ENCODE results near the gene RDH8. TPM values are rescaled to one million over a fixed set of nuclear protein-coding genes. Genes with fewer than 3 reads are reported as not detected.

The RDH8 gene
- total RNA-seq, 4 donors from 2014 or later = not detected

DNA sequence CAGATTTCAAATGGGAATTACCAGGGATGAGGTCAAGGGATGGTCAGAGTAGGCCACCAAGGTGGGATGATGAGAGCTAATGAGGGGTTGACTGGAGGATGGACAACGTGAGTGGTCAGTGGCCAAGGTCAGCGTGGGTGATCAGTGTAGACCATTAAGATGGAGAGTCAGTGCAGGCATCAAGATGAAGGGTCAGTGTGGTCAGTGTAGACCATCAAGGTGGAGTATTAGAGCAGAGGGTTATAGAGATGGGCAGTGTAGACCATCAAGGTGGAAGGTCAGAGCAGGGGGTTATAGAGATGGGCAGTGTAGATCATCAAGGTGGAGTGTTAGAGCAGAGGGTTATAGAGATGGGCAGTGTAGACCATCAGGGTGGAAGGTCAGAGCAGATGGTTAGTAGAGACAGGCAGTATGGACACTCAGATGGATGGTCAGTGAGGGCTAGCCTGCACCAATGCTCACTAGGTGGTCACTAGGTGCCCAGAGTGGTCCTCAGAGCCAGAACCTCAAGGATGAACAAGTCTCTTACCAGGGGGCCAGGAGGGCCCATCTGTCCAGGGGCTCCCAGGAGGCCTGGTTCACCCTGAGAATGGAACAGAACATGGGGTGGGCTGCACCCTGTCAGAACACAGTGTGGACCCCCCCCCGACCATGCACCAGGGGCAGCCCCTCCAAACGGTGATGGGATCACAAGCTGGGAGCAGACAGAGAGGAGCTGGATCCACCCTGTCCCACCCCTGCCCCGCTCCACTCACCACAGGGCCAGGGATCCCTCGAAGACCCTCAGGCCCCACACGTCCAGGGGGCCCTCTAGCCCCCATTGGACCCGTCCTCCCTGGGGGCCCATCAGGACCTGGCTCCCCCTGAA is 44.2 kb upstream of the RDH8 start:
- ATAC-seq = no peak
- H3K27ac ChIP-seq = no peak overlapping the region
- in situ Hi-C loops (cut with MboI; ENCODE audit: low sequenced_read_pairs in 4 of 4) (no loop called here), intact Hi-C loops (cut with DNase I; ENCODE audit: low total_unique reads) (no loop called here)
- no peak overlapping the region for H3K4me3 ChIP-seq
- TF ChIP-seq, protein P1, sequence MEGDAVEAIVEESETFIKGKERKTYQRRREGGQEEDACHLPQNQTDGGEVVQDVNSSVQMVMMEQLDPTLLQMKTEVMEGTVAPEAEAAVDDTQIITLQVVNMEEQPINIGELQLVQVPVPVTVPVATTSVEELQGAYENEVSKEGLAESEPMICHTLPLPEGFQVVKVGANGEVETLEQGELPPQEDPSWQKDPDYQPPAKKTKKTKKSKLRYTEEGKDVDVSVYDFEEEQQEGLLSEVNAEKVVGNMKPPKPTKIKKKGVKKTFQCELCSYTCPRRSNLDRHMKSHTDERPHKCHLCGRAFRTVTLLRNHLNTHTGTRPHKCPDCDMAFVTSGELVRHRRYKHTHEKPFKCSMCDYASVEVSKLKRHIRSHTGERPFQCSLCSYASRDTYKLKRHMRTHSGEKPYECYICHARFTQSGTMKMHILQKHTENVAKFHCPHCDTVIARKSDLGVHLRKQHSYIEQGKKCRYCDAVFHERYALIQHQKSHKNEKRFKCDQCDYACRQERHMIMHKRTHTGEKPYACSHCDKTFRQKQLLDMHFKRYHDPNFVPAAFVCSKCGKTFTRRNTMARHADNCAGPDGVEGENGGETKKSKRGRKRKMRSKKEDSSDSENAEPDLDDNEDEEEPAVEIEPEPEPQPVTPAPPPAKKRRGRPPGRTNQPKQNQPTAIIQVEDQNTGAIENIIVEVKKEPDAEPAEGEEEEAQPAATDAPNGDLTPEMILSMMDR (IDR thresholded peaks at IDR 0.05 in 4 of 5, conservative IDR thresholded peaks at IDR 0.05 in 1 of 5) = no peak
- TF ChIP-seq POLR2A (IDR thresholded peaks at IDR 0.05) = no peak
- DNase-seq = no peak
- H3K27me3 ChIP-seq = no peaks in the 10 kb centered on the region
- no peaks in the 10 kb centered on the region for H3K4me1 ChIP-seq
- H3K9me3 ChIP-seq = no peaks in the 10 kb centered on the region
- no peaks in the 10 kb centered on the region for H3K36me3 ChIP-seq

DNA sequence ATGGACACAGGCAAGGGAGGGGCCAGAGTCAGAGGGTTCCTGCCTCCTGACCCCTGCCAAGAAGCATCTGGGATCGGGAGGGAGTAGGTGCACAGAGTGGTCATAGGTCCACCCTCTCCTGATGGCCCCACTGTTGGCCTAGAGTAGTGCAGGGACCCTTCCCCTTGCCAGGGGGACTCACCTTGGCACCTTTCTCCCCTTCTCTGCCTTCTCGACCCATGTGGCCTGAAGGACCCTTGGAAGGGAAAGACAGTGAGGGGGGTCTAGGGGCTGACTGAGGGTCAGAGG is 43.7 kb upstream of the RDH8 start:
- TF ChIP-seq, protein P1 (IDR thresholded peaks at IDR 0.05 in 4 of 5, conservative IDR thresholded peaks at IDR 0.05 in 1 of 5) = no peak
- TF ChIP-seq POLR2A (IDR thresholded peaks at IDR 0.05) = no peak
- in situ Hi-C loops (cut with MboI; ENCODE audit: low sequenced_read_pairs in 4 of 4) (no loop called here), intact Hi-C loops (cut with DNase I; ENCODE audit: low total_unique reads) (no loop called here)
- no peak overlapping the region for H3K27ac ChIP-seq
- no peaks in the 10 kb centered on the region for H3K4me1 ChIP-seq
- DNase-seq = no peak
- no peak for ATAC-seq
- H3K27me3 ChIP-seq = no peaks in the 10 kb centered on the region
- no peaks in the 10 kb centered on the region for H3K9me3 ChIP-seq
- no peaks in the 10 kb centered on the region for H3K36me3 ChIP-seq
- H3K4me3 ChIP-seq = no peak overlapping the region

DNA sequence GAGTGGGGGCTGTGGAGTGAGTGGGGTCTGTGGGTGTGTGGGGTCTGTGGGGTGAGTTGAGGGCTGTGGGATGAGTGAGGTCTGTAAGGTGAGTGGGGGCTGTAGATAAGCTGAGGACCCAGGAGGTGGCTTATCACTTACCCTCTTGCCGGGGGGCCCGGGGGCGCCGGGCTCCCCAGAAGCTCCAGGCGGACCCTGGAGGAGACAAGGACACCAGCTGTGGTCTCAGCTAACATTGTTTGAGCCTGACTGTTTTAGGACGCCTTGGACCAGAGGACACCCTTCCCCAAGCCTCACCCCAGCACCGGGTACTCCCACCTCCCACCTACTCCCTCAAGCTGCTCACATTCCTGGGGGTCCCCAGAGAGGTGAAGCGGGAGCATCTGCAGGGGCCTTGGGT is 42.8 kb upstream of the RDH8 start:
- in situ Hi-C loops (cut with MboI; ENCODE audit: low sequenced_read_pairs in 4 of 4) (no loop called here), intact Hi-C loops (cut with DNase I; ENCODE audit: low total_unique reads) (no loop called here)
- H3K36me3 ChIP-seq = no peaks in the 10 kb centered on the region
- ATAC-seq (no peak), DNase-seq (no peak)
- H3K4me1 ChIP-seq = no peaks in the 10 kb centered on the region
- no peaks in the 10 kb centered on the region for H3K27me3 ChIP-seq
- TF ChIP-seq POLR2A (IDR thresholded peaks at IDR 0.05) = no peak
- TF ChIP-seq, protein P1 (IDR thresholded peaks at IDR 0.05 in 4 of 5, conservative IDR thresholded peaks at IDR 0.05 in 1 of 5) = no peak
- no peak overlapping the region for H3K27ac ChIP-seq
- no peak overlapping the region for H3K4me3 ChIP-seq
- H3K9me3 ChIP-seq = no peaks in the 10 kb centered on the region

DNA sequence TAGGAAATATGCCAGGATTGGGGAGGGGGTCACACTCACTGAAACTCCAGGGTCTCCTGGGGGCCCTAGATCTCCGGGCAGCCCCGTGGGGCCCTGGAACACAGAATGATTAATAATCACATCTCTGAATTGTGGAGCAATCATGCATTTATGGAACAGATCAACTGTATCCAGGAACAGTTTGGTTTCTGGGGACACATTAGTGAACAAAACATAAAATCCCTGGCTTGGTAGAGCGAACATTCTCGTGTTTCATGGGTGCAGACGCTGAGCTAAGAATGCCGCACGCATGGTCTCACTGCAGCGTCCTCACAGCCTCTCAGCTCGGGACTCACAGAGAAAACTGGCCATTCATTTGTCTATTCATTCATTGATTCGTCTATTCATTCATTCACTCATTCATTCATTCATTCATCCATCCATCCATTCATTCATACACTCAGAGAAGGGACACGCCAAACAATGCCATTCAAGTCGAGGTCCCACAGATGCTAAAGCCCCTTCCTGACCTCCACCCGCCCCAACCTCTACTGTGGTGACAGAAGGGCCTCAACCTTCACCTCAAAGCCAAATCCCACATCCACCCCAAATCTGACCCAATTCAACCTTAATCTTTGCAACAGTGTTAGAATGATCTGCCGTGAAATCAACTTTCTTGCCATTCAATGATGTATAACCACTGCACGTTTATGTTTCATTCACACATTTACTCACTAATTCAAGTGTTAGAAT is 42.0 kb upstream of the RDH8 start:
- Histone ChIP-seq H3K9me3 (no peaks in the 10 kb centered on the region), H3K27ac (no peak overlapping the region), H3K27me3 (no peaks in the 10 kb centered on the region), H3K4me1 (no peaks in the 10 kb centered on the region), H3K36me3 (no peaks in the 10 kb centered on the region), H3K4me3 (no peak overlapping the region)
- DNase-seq = no peak
- in situ Hi-C loops (cut with MboI; ENCODE audit: low sequenced_read_pairs in 4 of 4) (no loop called here), intact Hi-C loops (cut with DNase I; ENCODE audit: low total_unique reads) (no loop called here)
- no peak for TF ChIP-seq POLR2A (IDR thresholded peaks at IDR 0.05)
- TF ChIP-seq, protein P1 (IDR thresholded peaks at IDR 0.05 in 4 of 5, conservative IDR thresholded peaks at IDR 0.05 in 1 of 5) = no peak
- ATAC-seq = no peak

Measured in gastrocnemius medialis (tissue), 4 donors.